ENCODE measurements around the gene WDR18. TPM values are rescaled to one million over a fixed set of nuclear protein-coding genes. Genes with fewer than 3 reads are reported as not detected.

WDR18 gene
- total and polyA plus RNA-seq, 4 donors: 24.3 to 45.3 (median 37.7) TPM

DNA sequence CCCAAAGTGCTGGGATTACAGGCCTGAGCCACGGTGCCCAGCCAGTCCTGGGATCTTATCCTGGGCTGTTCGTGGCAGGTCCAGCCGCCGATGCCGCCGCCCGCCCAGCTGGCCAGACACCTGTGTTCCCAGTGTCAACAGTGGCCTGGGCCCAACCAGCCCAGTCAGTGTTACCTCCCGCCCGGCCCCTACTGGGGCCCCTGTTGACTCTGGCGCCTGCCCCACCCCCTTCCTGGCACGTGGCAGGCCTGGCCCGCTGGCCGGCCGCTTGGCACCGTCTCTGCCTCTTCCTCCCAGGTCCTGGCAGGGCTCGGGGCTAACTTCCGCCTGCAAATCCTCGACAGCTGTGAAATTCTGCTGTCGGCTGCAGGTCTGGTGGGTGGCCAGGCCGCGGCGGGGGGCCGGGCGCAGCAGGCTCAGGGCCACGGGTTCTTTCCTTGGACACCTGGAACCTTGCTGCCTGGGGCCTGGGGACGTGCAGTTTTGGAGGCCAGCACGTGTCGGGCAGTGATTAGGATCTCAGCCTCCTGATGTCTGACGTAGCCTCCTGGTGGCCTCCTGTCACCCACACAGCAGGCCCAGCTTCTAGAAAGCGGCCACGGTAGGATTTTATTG is 49.2 kb upstream of the WDR18 start:
- Histone ChIP-seq H3K9me3 (ENCODE audit: control insufficient read depth in 4 of 4, low read length in 3 of 4) (no peaks in the 10 kb centered on the region), H3K36me3 (ENCODE audit: control insufficient read depth in 4 of 4, insufficient read depth in 3 of 4, low read depth in 1 of 4, low read length in 3 of 4) (no peaks in the 10 kb centered on the region), H3K4me3 (ENCODE audit: low read depth in 1 of 3, low read length in 3 of 3) (no peak overlapping the region), H3K4me1 (ENCODE audit: control insufficient read depth in 4 of 4, insufficient read depth in 4 of 4, low read length in 3 of 4) (peaks cover 23 to 52% (median 31%) of the 10 kb centered on the region in 4 donors), H3K27me3 (ENCODE audit: control insufficient read depth in 4 of 4, insufficient read depth in 4 of 4, low read length in 3 of 4) (no peaks in the 10 kb centered on the region), H3K9ac (ENCODE audit: low read depth in 1 of 2, low read length in 2 of 2) (no peak overlapping the region), H3K27ac (ENCODE audit: low read depth in 1 of 2, low read length in 2 of 2) (peak overlapping the region; percentile 35 to 41)
- WGBS: 9% methylated on average over 31 of the region's 31 CpGs
- no peak for DNase-seq (ENCODE audit: low spot score)
- peak; percentile 75 to 91 for TF ChIP-seq RXRA (IDR thresholded peaks at IDR 0.05)
- TF ChIP-seq, protein P1, sequence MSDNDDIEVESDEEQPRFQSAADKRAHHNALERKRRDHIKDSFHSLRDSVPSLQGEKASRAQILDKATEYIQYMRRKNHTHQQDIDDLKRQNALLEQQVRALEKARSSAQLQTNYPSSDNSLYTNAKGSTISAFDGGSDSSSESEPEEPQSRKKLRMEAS (IDR thresholded peaks at IDR 0.05): peak; percentile 98
- TF ChIP-seq SP1 (IDR thresholded peaks at IDR 0.05): peak; percentile 84
- peak in 1 of 2 donors; percentile 80 for TF ChIP-seq GABPA (IDR thresholded peaks at IDR 0.05 in 1 of 2, conservative IDR thresholded peaks at IDR 0.05 in 1 of 2)
- TF ChIP-seq, protein P2, sequence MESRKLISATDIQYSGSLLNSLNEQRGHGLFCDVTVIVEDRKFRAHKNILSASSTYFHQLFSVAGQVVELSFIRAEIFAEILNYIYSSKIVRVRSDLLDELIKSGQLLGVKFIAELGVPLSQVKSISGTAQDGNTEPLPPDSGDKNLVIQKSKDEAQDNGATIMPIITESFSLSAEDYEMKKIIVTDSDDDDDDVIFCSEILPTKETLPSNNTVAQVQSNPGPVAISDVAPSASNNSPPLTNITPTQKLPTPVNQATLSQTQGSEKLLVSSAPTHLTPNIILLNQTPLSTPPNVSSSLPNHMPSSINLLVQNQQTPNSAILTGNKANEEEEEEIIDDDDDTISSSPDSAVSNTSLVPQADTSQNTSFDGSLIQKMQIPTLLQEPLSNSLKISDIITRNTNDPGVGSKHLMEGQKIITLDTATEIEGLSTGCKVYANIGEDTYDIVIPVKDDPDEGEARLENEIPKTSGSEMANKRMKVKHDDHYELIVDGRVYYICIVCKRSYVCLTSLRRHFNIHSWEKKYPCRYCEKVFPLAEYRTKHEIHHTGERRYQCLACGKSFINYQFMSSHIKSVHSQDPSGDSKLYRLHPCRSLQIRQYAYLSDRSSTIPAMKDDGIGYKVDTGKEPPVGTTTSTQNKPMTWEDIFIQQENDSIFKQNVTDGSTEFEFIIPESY (IDR thresholded peaks at IDR 0.05): no peak
- TF ChIP-seq NR2F2 (IDR thresholded peaks at IDR 0.05): no peak
- TF ChIP-seq FOXA1 (IDR thresholded peaks at IDR 0.05): peak; percentile 97
- peak in 1 of 2 donors; percentile 73 for TF ChIP-seq HNF4A (conservative IDR thresholded peaks at IDR 0.05)
- TF ChIP-seq, protein P3, sequence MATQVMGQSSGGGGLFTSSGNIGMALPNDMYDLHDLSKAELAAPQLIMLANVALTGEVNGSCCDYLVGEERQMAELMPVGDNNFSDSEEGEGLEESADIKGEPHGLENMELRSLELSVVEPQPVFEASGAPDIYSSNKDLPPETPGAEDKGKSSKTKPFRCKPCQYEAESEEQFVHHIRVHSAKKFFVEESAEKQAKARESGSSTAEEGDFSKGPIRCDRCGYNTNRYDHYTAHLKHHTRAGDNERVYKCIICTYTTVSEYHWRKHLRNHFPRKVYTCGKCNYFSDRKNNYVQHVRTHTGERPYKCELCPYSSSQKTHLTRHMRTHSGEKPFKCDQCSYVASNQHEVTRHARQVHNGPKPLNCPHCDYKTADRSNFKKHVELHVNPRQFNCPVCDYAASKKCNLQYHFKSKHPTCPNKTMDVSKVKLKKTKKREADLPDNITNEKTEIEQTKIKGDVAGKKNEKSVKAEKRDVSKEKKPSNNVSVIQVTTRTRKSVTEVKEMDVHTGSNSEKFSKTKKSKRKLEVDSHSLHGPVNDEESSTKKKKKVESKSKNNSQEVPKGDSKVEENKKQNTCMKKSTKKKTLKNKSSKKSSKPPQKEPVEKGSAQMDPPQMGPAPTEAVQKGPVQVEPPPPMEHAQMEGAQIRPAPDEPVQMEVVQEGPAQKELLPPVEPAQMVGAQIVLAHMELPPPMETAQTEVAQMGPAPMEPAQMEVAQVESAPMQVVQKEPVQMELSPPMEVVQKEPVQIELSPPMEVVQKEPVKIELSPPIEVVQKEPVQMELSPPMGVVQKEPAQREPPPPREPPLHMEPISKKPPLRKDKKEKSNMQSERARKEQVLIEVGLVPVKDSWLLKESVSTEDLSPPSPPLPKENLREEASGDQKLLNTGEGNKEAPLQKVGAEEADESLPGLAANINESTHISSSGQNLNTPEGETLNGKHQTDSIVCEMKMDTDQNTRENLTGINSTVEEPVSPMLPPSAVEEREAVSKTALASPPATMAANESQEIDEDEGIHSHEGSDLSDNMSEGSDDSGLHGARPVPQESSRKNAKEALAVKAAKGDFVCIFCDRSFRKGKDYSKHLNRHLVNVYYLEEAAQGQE (IDR thresholded peaks at IDR 0.05): peak; percentile 79
- TF ChIP-seq, protein P4, sequence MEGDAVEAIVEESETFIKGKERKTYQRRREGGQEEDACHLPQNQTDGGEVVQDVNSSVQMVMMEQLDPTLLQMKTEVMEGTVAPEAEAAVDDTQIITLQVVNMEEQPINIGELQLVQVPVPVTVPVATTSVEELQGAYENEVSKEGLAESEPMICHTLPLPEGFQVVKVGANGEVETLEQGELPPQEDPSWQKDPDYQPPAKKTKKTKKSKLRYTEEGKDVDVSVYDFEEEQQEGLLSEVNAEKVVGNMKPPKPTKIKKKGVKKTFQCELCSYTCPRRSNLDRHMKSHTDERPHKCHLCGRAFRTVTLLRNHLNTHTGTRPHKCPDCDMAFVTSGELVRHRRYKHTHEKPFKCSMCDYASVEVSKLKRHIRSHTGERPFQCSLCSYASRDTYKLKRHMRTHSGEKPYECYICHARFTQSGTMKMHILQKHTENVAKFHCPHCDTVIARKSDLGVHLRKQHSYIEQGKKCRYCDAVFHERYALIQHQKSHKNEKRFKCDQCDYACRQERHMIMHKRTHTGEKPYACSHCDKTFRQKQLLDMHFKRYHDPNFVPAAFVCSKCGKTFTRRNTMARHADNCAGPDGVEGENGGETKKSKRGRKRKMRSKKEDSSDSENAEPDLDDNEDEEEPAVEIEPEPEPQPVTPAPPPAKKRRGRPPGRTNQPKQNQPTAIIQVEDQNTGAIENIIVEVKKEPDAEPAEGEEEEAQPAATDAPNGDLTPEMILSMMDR (IDR thresholded peaks at IDR 0.05; ENCODE audit: low read depth, low read length, missing input control): no peak
- TF ChIP-seq TAF1 (conservative IDR thresholded peaks at IDR 0.05): no peak
- TF ChIP-seq EGR1 (IDR thresholded peaks at IDR 0.05; ENCODE audit: low read depth in 2 of 2): peak; percentile 70 to 97
- TF ChIP-seq RAD21 (IDR thresholded peaks at IDR 0.05): peak; percentile 39 to 41
- TF ChIP-seq FOXA2 (IDR thresholded peaks at IDR 0.05): peak; percentile 97
- TF ChIP-seq, protein P5, sequence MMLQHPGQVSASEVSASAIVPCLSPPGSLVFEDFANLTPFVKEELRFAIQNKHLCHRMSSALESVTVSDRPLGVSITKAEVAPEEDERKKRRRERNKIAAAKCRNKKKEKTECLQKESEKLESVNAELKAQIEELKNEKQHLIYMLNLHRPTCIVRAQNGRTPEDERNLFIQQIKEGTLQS (IDR thresholded peaks at IDR 0.05): no peak
- peak in 1 of 2 donors; percentile 83 for TF ChIP-seq JUND (IDR thresholded peaks at IDR 0.05)
- TF ChIP-seq YY1 (IDR thresholded peaks at IDR 0.05): peak; percentile 80
- no peak for TF ChIP-seq HNF4G (IDR thresholded peaks at IDR 0.05)
